Endodermal cell (in vitro differentiated cells): ENCODE measurements around the gene GUCD1. TPM values are rescaled to one million over a fixed set of nuclear protein-coding genes. Genes with fewer than 3 reads are reported as not detected.
"Not testable (repeated sequence)": the region's sequence is repeated elsewhere in the genome, so short reads cannot be mapped to it uniquely, and the experiment has no call there.

Experiments used
- DNase-seq: peaks from one replicate; pipeline ENCODE4 v3.0.0-alpha.2; 2017
- H3K27ac ChIP-seq: 2 replicates; pipeline ENCODE4 v1.5.1; 2013; ENCODE audit warnings: mild to moderate bottlenecking, low read depth, low read length, moderate library complexity
- H3K27me3 ChIP-seq: 2 replicates; pipeline ENCODE4 v1.6.1; 2013; ENCODE audit warnings: mild to moderate bottlenecking, low read length, moderate library complexity; ENCODE audit not compliant: insufficient read depth, control insufficient read depth, poor library complexity, severe bottlenecking
- H3K36me3 ChIP-seq: 2 replicates; pipeline ENCODE4 v1.7.0; 2013; ENCODE audit warnings: mild to moderate bottlenecking, low read length, moderate library complexity; ENCODE audit not compliant: control insufficient read depth, insufficient read depth
- H3K4me1 ChIP-seq: one replicate; pipeline ENCODE4 v1.7.0; 2013; ENCODE audit warnings: low read length; ENCODE audit not compliant: control insufficient read depth, insufficient read depth
- H3K4me3 ChIP-seq: 2 replicates; pipeline ENCODE4 v1.5.1; 2013; ENCODE audit warnings: mild to moderate bottlenecking, low read length, moderate library complexity
- H3K9ac ChIP-seq: 2 replicates; pipeline ENCODE4 v1.6.1; 2013; ENCODE audit warnings: mild to moderate bottlenecking, low read length, moderate library complexity; ENCODE audit not compliant: poor library complexity, severe bottlenecking; ENCODE audit errors: extremely low read depth
- H3K9me3 ChIP-seq: 2 replicates; pipeline ENCODE4 v1.6.1; 2013; ENCODE audit warnings: mild to moderate bottlenecking, low read length, moderate library complexity; ENCODE audit not compliant: control insufficient read depth
- H3K27ac Mint-ChIP-seq: 2 replicates; pipeline ENCODE4 v1.8.0; 2020; ENCODE audit warnings: mixed read lengths
- H3K27me3 Mint-ChIP-seq: 2 replicates; pipeline ENCODE4 v1.8.0; 2021; ENCODE audit warnings: mild to moderate bottlenecking, mixed read lengths; ENCODE audit not compliant: insufficient read depth
- H3K36me3 Mint-ChIP-seq: 2 replicates; pipeline ENCODE4 v1.8.0; 2020; ENCODE audit warnings: low read depth, mixed read lengths
- H3K4me1 Mint-ChIP-seq: 2 replicates; pipeline ENCODE4 v1.8.0; 2020; ENCODE audit warnings: mixed read lengths
- H3K4me3 Mint-ChIP-seq: 2 replicates; pipeline ENCODE4 v1.8.0; 2020; ENCODE audit warnings: mild to moderate bottlenecking, moderate library complexity, mixed read lengths
- H3K9me3 Mint-ChIP-seq: 2 replicates; pipeline ENCODE4 v1.8.0; 2020; ENCODE audit warnings: mild to moderate bottlenecking, mixed read lengths
- WGBS, 2 experiments: methylation state at CpG; one replicate each; pipeline versions ENCODE4 v1.1.5 to v1.1.7; 2013; ENCODE audit warnings: missing lambda C conversion rate in 2 of 2, mixed read lengths in 1 of 2; ENCODE audit not compliant: insufficient coverage in 1 of 2, insufficient read length in 1 of 2; 5-methylcytosine and 5-hydroxymethylcytosine counted together
- total RNA-seq, 2 donors: library from RNA; stranded (reverse); fragmentation: NEBNext Ultra II Directional in 1 of 2; extraction: Animal tissue kit (Norgen Biotek cat#: 25700) in 1 of 2; gene quantifications; 2 replicates in 1 of 2; 3 replicates in 1 of 2; pipeline ENCODE4 v1.2.1, GENCODE V29; 2021
- TF ChIP-seq, protein P1 (sequence below): fragments of 200-600 bp; sonication (generic); conservative IDR thresholded peaks from 2 replicates; pipeline ENCODE4 v1.5.0; 2021; ENCODE audit warnings: antibody characterized with exemption, mild to moderate bottlenecking

GUCD1 gene
- total RNA-seq, 2 donors from 2014 or later, result 64.7 to 73.6 TPM

DNA sequence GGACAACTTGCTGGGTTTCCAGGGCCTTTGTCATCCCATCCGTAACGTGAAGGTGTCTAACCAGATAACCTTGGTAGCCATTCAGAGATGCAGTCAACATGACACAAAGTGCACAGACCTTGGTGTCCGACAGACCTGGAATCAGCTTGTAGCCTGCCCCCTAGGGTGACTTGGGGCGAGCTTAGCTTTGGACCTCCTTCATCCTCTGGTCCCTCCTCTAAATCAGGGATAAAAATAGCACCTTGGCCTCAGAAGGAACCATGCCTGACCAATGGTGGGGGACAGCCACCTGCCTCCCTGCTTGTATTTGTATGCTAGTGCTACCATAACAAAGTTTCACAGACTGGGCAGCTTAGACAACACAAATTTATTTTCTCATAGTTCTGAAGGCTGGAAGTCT, 4.5 kb upstream of the GUCD1 start:
- Mint-ChIP-seq H3K4me3 (no peak overlapping the region), H3K27me3 (no peaks in the 10 kb centered on the region), H3K4me1 (peaks cover 7% of the 10 kb centered on the region), H3K9me3 (no peaks in the 10 kb centered on the region), H3K27ac (no peak overlapping the region), H3K36me3 (peaks cover 41% of the 10 kb centered on the region)
- H3K4me1 ChIP-seq, result peaks cover 3% of the 10 kb centered on the region
- TF ChIP-seq, protein P1, sequence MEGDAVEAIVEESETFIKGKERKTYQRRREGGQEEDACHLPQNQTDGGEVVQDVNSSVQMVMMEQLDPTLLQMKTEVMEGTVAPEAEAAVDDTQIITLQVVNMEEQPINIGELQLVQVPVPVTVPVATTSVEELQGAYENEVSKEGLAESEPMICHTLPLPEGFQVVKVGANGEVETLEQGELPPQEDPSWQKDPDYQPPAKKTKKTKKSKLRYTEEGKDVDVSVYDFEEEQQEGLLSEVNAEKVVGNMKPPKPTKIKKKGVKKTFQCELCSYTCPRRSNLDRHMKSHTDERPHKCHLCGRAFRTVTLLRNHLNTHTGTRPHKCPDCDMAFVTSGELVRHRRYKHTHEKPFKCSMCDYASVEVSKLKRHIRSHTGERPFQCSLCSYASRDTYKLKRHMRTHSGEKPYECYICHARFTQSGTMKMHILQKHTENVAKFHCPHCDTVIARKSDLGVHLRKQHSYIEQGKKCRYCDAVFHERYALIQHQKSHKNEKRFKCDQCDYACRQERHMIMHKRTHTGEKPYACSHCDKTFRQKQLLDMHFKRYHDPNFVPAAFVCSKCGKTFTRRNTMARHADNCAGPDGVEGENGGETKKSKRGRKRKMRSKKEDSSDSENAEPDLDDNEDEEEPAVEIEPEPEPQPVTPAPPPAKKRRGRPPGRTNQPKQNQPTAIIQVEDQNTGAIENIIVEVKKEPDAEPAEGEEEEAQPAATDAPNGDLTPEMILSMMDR, result no peak
- no peak for DNase-seq
- peaks cover 59% of the 10 kb centered on the region for H3K36me3 ChIP-seq
- H3K9ac ChIP-seq, result no peak overlapping the region
- peak overlapping the region; percentile 93 for H3K4me3 ChIP-seq
- H3K27me3 ChIP-seq, result no peaks in the 10 kb centered on the region
- no peak overlapping the region for H3K27ac ChIP-seq
- H3K9me3 ChIP-seq, result no peaks in the 10 kb centered on the region
- 83 to 90% methylated on average over 4 of the region's 4 CpGs for WGBS, 2 experiments

DNA sequence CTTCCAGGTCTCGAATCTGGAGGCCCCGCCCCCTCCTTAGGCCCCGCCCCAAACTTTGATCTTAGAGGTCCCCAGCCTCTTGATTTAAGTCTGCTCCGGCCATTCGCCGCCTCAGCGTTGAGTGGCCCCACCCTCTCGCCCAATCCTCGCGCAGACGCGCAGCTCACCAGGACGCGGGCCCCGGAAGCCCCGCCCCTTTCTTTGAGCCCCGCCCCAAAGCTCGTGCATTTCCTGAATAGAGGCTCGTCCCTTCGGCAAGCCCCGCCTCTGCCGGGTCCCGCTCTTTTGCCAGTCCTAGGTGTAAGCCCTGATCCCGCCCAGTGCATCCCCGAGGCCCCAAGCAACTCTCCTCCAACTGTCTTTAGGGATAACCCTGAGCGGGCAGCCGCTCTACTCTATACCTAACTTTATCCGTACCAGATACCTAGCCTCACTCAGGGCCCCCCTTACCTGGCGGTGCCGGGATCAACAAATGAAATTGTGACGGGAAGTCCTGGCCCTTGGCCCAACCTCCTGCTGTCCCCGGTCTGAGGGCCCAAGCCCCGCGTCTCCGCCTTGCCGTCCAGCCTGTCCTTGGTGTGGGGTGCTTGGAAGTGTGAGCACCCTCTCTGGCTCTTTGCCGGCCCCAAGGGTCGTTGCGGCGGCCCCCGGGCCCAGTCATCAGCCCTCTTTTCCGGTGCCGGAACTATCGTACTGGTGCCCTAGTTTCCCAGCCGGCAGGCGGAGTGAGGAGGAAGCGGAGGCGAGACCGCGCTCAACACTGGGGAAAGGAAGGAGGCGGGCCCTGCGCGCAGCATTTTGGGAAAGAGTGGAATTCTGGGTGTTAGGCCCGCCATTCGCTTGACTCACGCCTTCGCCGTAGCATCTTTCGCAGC, 464 bp upstream of the GUCD1 start, which contains the start of gene SNRPD3:
Gene SNRPD3, plus strand, starts transcription at position 835 of the 875 bp plus-strand sequence. CDS start 1,676 bp downstream, outside the sequence.
- Histone ChIP-seq H3K27ac (peak within 1 kb of the TSS; percentile 91), H3K4me3 (peak within 1 kb of the TSS; percentile 93), H3K36me3 (peaks cover 28% of the 10 kb centered on the region), H3K27me3 (no peaks in the 10 kb centered on the region), H3K9me3 (no peaks in the 10 kb centered on the region), H3K9ac (peak within 1 kb of the TSS; percentile 92), H3K4me1 (peaks cover 3% of the 10 kb centered on the region)
- Mint-ChIP-seq H3K27me3 (no peaks in the 10 kb centered on the region), H3K9me3 (no peaks in the 10 kb centered on the region), H3K4me1 (peaks cover 21% of the 10 kb centered on the region), H3K36me3 (peaks cover 22% of the 10 kb centered on the region), H3K27ac (peak within 1 kb of the TSS; percentile 97), H3K4me3 (peak within 1 kb of the TSS; percentile 99)
- WGBS, 2 experiments, result 0% methylated on average over 25 to 59 of the region's 59 CpGs
- TF ChIP-seq, protein P1, result peak; percentile 47
- peak; percentile 100 for DNase-seq

- Mint-ChIP-seq H3K27ac (peak overlapping the region; percentile 87), H3K27me3 (no peaks in the 10 kb centered on the region), H3K36me3 (peaks cover 19% of the 10 kb centered on the region), H3K4me3 (peak overlapping the region; percentile 99), H3K4me1 (peaks cover 21% of the 10 kb centered on the region), H3K9me3 (no peaks in the 10 kb centered on the region)
- 80 to 88% methylated on average over 1 to 11 of the region's 12 CpGs for WGBS, 2 experiments
- DNase-seq, result no peak
- peak overlapping the region; percentile 88 for H3K4me3 ChIP-seq
- H3K4me1 ChIP-seq, result peaks cover 3% of the 10 kb centered on the region
- no peaks in the 10 kb centered on the region for H3K9me3 ChIP-seq
- TF ChIP-seq, protein P1, result no peak
- peak overlapping the region; percentile 73 for H3K9ac ChIP-seq
- H3K36me3 ChIP-seq, result peaks cover 20% of the 10 kb centered on the region
- H3K27me3 ChIP-seq, result no peaks in the 10 kb centered on the region
- H3K27ac ChIP-seq, result no peak overlapping the region
Measured at GRCh38 chr22:24553597-24554312, 1.2 kb downstream of the GUCD1 start.

DNA sequence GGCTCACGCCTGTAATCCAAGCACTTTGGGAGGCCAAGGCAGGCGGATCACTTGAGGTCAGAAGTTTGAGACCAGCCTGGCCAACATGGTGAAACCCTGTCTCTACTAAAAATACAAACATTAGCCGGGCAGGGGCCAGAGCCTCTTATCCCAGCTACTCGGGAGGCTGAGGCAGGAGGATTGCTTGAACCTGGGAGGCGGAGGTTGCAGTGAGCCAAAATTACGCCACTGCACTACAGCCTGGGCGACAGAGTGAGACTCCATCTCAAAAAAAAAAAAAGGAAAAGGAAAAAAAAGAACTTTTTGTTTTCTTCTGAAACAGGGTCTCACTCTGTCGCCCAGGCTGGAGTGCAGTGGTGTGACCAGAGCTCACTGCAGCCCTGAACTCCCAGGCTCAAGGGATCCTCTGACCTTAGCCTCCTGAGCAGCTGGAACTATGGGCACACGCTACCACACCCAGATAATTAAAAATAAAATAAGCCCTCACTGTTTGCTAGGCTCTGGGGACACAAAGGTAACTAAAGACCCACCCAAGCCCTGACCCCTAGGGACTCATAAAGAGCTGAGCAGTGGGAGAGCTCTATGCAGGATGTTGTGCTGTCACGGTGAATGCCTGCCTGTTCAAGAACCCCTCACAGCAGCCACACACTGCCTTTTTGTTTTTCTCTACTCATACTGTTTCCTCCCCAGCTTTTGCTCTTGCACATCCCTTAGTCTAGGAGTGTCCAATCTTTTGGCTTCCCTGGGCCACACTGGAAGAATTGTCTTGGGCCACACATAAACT, 2.2 kb downstream of the GUCD1 start:
- H3K4me3 ChIP-seq, H3K27me3 Mint-ChIP-seq, H3K9me3 ChIP-seq, H3K9me3 Mint-ChIP-seq, DNase-seq, H3K27me3 ChIP-seq, H3K9ac ChIP-seq, H3K27ac ChIP-seq, H3K4me1 ChIP-seq, H3K27ac Mint-ChIP-seq: not testable (repeated sequence)
- peaks cover 21% of the 10 kb centered on the region for H3K4me1 Mint-ChIP-seq
- WGBS, 2 experiments, result 91 to 96% methylated on average over 5 to 10 of the region's 10 CpGs
- peaks cover 18% of the 10 kb centered on the region for H3K36me3 Mint-ChIP-seq
- H3K4me3 Mint-ChIP-seq, result peak overlapping the region; percentile 99
- H3K36me3 ChIP-seq, result peaks cover 11% of the 10 kb centered on the region
